NCI-H2107 treated with DMSO at 0.1 percent for 48 hours (cell line): ENCODE results near the gene ABCB6.
A peak's percentile ranks its signal among the peaks of the same experiment; 100 is the strongest.
"Not testable (repeated sequence)": the region's sequence is repeated elsewhere in the genome, so short reads cannot be mapped to it uniquely, and the experiment has no call there.

Source experiments
- DNase-seq: peaks from one replicate; lab custom pipeline; 2025; ENCODE audit not compliant: unreplicated experiment; lab: John Stamatoyannopoulos, UW

Gene ABCB6

DNA sequence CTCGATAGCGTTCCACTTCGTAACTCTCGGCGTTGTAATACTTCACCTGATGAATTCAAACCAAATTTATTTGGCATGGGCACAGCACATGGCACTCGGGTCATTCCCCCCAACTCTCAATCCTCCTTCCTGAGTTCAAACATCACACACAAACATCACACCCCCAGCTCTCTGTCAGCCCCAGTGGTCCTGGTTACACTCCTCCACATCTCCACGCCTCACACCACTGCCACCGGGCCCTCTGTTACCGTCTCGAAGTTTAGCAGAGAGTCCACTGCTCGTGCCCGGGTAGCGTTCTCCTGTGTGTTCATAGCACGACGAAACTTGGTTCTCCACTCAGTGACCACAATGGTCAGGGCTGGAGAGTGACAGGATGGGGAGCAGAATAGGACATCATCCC is 4.6 kb downstream of the ABCB6 start:
- no peak for DNase-seq

DNA sequence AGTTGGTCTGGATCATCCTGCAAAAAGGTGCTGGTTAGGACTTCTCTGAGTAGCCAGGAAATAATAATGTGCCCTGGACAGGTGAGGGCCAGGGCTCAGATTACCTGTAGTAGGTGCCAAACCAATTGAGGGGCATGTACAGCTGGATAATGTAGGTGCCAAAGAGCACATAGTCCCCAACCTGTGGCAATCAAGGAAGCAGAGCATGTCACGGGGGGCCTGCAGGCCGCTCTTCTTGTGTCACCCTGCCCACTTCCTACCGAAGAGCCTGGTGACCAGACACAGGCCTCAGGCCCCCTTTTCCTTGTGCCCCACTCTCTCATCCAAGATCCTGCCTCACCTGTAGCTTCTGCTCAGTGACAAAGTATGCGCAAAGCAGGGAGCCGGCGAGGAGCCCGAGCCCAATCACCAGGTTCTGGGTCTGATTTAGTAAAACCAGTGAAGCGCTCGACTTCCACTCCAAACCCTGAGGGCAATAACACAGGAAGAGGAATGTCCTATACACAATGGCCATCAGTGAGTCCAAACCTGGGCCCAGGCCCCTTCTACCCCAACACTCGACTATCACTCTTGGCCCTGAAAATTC is 5.2 kb downstream of the ABCB6 start:
- DNase-seq = no peak

DNA sequence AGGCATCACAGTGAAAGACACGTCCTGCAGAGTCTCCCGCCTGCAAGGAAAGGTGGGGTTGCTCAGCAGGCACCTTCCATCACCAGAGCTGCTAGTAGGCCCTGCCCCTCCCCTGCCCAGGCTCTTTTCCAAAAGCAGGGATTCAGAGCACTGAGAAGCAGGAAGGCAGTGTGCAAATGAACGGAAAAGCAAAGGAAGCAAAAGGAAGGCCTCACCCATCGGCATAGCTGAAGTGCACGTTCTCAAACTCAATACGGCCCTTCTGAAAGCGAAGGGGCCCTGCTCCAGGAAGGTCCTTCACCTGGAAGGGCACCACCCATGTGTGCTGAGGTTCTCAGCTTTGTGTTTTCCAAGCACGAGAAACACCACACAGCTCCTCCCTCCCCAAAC is 5.7 kb downstream of the ABCB6 start:
- DNase-seq = no peak

DNA sequence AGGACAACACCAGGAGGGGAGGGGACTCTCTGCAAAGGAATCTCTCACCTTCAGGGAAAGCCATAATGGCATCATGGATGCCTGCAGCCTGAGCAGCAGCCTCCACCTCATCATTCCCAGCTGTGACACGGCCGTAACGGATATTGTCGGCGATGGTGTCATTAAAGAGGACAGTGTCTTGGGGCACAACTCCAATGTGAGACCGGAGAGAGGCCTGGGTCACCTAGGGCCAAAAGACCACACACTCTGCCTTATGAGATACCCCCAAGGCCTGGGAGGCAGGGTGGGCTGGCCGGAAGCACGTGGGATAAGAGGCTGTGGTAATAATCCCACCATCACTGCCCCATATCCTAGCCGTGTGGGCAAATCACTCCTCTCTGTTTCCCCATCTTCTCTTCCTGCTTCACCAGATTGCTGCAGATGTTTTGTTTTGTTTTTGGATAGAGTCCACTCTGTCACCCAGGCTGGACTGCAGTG is 7.8 kb downstream of the ABCB6 start:
- no peak for DNase-seq

DNA sequence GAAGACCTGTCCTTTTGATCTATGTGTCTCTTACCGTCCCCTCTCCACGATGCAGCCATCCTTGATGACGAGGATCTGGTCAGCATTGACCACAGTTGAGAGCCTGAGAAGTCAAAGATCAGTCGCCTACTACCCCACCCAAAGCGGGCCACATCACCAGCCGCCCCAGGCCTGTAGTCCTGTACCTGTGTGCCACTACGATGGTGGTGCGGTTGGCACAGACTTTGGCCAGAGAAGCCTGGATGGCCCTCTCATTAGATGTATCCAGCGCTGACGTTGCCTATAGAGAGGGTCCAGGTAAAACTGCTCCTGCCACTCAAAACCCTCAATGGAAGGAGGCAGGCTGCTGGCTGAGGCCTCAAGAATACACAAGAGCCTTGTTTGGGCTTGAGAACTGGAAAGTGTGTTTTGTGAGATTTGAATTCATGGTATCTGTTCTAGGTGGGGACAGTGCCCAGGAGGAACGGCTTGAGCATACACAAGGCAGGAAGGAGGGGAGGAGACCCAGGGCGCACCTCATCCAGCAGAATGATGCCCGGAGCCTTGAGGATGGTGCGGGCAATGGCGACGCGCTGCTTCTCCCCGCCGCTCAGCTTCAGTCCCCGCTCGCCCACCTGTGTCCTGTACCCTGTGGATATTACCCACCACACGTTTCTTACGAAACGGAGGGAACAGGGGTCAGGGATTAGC is 8.4 kb downstream of the ABCB6 start:
- no peak for DNase-seq

DNA sequence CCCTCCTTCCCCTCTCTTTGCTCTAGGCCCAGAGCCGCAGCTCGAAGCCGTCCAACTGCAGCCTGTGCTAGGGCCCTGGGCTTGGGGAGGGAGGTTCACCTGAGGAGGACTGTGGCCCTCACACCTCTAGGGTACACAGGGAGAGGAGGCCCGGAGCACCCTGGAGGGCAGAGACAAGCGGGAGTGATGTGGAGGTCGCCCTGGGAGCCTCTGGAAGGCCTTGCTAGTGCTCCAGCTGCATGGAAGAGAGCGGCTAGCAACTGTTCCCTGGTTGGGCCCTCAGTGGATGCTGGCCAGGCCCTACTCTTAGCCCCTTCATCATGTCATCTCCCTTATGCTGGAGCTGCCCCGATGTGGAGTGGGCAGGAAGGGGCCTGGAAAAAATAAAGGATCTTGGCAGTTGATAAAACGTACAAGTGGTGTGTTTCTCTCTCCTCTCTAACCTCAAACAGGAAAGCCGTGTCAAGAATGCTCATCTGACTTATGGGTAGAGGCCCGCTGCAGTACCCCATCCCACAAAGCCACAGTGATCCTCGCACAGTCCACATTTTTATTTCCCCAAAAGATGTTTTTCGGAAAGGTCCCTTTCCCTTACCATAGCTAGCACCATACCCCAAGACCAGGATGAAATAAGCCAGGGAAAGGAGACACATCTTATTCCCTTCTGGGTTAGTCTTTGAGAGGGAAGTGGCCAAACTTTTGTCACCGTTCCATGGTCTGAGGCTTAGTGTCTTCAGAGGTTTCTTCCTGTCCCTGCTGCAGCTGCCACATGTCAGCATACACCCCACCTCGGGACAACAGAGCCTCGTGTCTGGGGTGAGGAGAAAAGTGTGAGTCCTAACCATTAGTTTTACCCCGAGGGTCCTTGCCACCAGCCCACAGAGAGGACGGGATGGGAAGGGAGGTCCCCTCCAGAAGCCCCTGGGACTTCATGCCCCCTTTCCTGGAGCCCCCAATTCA is 9.2 kb downstream of the ABCB6 start:
- DNase-seq = no peak

DNA sequence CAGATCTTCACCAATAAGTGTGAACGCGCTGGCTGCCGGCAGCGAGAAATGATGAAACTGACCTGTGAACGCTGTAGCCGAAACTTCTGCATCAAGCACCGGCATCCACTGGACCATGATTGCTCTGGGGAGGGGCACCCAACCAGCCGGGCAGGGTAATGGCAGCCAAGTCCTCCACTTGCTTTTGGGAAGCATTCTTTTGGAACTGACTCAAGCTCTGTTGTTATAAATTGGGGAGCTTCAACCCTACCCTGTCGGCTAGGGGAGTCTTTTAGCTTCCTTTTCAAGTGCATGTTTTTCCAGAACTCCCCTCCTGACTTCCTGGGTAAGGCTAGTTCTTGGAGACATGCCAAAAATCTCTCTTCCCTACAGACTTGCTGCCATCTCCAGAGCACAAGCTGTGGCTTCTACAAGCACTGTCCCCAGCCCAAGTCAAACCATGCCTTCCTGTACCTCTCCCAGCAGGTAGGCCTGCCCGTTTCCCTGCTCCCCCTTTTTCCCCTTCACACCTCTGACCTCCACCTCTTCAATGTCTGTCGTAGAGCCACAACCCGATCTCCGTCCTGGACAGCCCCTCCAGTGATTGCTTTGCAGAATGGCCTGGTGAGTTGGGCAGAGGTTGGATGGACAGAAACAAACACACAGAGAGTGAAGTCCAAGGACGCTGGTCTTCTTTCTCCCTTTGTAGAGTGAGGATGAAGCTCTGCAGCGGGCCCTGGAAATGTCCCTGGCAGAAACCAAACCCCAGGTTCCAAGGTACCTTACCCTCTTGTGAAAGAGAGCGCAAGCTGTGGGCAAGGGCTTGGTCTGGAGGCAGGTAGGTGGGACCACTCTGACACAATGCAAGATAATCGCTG is 10.6 kb downstream of the ABCB6 start:
- no peak for DNase-seq

DNA sequence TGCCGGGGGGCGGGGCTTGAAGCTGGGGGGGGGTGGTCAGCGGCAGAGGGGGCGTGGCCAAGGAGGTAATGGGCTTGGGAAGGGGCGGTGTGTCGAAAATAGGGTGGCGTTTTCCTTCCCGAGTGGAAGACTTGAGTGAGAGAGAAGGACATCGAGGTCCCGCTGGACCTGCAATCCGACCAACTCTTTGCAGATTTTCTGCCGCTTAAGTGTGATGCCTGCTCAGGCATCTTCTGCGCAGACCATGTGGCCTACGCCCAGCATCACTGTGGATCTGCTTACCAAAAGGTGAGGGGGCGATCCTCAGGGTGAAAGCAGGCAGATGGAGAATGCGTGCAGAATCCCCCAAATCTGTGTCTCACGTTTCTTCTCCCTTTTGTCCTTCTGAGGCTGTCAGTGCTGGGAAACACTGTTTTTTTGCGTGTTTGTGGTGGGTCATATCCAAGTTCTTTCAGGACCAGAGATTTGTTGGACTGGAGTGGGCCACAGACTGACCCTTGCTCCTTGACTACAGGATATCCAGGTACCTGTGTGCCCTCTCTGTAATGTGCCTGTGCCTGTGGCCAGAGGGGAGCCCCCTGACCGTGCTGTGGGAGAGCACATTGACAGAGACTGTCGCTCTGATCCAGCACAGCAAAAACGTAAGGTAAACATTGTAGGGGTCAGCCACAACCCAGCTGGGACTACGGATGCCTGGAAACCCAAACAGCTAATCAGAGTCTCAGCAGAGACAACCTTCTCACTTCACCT is 11.4 kb downstream of the ABCB6 start:
- no peak for DNase-seq

DNA sequence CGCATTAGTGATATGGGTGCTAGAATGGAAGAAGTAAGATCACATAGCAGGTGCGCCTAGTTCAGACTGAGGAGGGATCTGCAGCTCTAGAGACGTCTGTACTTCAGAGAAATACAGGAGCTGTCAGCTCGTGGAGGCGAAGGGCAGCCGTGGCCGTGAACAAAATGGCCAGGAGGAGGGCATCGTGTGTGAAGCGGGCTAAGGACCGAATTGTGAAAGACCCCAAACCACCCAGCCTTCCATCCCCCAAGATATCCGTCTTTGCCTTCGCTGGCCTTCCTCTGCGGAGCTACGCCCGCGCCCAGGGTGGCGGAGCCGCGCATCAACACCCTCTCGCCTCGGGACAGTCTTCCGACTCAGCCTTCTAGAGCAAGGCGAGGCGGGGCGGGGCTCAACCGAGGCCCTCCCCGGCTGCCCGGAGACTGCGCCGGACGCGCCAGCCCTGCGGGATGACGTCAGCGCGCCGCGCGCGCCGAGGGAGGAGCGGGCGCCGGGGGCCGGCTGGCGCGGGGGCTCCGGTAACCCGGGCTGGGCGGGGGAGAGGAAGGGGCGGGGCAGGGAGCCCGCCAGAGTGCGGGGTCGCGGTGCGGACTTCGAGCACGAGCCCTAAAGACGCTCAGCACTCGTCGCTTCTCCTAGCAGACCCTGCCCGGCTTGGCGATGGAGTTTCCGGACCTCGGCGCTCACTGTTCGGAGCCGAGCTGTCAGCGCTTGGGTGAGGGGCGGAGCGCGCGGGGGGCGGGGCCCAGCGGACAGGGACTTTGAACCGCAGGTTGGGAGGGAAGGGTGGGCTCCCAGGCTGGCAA is 12.2 kb downstream of the ABCB6 start, which contains the start of gene ZFAND2B:
ZFAND2B (plus strand) TSS at position 455 of the 806 bp plus-strand sequence; CDS start at position 661, 206 bp downstream.
- peak; percentile 62 for DNase-seq

DNA sequence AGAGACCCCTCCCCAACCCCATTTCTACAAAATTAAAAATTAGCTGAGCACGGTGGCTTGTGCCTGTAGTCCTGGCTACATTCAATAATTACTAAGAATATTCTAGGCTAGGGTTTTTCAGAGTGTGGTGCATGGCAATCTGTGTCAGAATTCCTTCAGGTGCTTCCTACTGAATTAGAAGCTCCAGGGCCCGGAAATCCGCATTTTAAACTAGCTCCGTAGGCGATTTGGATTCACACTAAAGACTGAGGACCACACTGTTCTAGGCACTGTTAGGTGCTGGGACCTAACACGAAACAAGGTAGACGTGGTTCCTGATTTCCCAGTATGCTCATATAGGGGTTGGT is 12.8 kb downstream of the ABCB6 start:
- no peak for DNase-seq

DNA sequence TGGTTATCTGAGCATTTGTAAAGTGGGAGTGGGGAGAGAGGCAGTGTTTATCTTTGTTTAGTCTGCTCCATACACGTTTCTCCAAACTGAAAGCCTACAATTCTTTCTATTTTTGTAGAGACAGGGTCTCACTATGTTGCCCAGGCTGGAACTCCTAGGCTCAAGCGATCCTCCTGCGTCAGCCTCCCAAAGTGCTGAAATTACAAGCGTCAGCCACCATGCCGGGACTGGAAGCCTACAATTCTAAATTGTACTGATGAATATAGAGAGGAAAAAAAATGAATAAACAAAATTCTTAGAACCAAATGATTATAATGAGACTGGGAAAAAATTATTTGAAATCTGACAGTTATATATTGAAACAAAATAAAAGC is 13.6 kb downstream of the ABCB6 start:
- no peak for DNase-seq

DNA sequence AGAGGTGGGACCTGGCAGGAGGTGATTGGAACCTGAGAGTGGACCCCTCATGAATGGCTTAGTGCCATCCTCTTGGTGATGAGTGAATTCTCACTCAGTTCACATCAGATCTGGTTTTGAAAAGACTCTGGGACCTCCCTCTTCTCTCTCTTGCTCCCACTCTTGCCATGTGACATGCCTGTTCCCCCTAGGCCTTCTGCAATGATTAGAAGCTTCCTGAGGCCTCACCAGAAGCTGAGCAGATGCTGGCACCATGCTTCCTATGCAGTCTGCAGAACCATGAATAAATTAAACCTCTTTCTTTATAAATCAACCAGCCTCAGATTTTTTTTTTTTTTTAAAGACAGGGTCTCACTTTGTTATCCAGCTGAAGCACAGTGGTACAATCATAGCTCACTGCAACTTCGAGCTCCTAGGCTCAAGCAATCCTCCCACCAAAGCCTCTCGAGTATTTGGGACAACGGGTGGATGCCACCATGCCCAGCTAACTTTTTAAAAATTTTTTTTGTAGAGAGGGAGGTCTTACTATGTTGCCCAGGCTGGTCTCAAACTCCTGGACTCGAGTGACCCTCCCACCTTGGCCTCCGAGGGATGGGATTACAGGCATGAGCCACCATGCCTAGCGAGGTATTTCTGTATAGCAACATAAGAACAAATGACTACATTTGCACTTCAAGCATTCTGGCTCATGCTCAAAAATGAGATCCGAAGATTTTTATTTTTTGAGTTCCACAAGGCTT is 14.2 kb downstream of the ABCB6 start:
- no peak for DNase-seq

DNA sequence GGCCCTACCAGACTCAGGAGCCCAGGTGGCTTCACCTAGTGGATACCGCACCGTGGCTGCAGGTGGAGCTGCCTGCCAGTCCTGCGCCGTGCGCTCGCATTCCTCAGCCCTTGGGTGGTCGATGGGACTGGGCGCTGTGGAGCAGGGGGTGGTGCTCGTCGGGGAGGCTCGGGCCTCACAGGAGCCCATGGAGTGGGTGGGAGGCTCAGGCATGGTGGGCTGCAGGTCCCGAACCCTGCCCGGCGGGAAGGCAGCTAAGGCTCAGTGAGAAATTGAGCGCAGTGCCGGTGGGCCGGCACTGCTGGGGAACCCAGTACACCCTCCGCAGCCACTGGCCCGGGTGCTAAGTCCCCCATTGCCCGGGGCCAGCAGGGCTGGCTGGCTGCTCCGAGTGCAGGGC is 17.4 kb downstream of the ABCB6 start:
- not testable (repeated sequence) for DNase-seq

DNA sequence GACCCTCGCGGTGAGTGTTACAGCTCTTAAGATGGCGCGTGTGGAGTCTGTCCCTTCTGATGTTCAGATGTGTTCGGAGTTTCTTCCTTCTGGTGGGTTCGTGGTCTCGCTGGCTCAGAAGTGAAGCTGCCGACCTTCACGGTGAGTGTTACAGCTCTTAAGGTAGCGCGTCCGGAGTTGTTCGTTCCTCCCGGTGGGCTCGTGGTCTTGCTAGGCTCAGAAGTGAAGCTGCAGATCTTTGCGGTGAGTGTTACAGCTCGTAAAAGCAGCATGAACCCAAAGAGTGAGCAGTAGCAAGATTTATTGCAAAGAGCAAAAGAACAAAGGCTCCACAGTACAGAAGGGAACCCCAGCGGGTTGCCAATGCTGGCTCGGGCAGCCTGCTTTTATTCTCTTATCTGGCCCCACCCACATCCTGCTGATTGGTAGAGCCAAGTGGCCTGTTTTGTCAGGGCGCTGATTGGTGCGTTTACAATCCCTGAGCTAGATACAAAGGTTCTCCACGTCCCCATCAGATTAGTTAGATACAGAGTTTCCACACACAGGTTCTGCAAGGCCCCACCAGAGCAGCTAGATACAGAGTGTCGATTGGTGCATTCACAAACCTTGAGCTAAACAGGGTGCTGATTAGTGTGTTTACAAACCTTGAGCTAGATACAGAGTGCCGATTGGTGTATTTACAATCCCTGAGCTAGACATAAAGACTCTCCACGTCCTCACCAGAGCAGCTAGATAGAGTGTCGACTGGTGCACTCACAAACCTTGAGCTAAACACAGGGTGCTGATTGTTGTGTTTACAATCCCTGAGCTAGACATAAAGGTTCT is 18.0 kb downstream of the ABCB6 start:
- not testable (repeated sequence) for DNase-seq

DNA sequence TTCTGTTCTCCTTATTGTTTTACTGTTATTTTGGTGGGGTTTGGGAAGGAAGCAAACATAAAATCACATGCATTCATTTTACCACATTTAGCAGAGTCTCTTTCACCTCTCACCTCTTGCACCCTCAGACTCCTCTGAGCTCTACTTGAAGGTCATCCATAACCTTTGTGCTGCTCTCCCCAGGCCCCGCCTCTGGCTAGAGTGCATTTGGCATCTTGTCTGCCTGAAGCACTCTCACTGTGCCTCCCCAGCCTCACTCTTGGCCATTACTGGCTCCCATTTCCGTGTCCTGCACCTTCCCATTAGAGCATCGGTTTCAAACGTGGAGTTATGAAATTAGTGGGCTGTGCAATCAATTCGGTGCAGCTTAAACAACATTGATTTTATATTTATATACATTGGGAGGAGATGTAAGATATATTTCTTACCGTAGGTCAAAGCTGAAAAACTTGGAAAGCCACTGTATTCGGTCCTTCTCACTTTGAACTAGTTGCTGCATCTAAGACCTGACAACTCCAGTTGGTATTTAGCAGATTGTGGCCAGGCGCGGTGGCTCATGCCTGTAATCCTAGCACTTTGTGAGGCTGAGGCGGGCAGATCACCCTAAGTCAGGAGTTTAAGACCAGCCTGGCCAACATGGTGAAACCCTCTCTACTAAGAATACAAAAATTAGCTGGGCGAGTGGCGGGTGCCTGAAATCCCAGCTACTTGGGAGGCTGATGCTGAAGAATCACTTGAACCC is 19.1 kb downstream of the ABCB6 start:
- DNase-seq = no peak

DNA sequence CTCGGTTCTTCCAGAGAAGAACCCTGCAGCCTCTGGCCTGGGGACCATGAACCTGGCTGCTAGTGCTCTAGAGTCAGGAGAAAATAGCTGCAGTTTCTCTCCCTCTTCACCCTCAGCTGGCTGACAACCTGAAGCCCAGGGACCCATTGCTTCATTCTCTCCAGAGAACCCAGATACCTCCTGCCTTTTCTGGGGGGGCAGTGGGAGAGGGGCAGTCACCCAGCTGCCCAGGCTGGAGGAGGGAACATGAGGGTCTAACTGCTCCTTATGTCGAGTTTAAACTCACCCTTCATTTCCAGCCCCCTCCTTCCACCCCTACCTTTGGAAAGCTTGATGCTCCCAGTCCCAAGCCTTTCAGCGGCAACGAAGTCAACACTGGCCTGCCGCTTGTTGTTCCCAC is 19.8 kb downstream of the ABCB6 start:
- no peak for DNase-seq

DNA sequence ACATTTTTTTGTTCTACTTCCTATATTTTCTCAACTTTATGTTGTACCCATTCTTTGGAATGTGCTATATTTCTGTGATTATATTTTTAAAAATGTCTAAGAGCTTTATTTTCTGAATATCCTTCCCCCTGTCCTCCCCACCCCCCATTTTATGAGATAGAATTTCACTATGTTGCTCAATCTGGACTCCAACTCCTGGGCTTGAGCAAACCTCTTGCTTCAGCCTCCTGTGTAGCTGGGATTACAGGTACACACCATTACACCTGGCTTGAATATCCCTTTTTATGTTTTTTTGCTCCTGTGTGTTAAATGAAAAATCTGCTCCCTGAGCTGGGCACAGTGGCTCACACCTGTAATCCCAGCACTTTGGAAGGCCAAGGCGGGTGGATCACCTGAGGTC is 21.4 kb downstream of the ABCB6 start:
- DNase-seq = no peak
